Breast epithelium (tissue), 4 donors: ENCODE data around the gene CHST15. TPM values are rescaled to one million over a fixed set of nuclear protein-coding genes. Genes with fewer than 3 reads are reported as not detected.

ENCODE experiments used
- DNase-seq, 2 donors: peaks; one replicate each; pipeline ENCODE4 v3.0.0-alpha.2; 2019; ENCODE audit warnings: low spot score in 2 of 2
- H3K27ac ChIP-seq, 2 donors: fragments of 200-600 bp; sonication (generic) in 1 of 2; one replicate each; pipeline ENCODE4 v1.5.1; 2016 to 2019; ENCODE audit warnings: mild to moderate bottlenecking in 1 of 2
- H3K27me3 ChIP-seq, 2 donors: fragments of 200-600 bp; sonication (generic) in 1 of 2; one replicate each; pipeline versions ENCODE4 v1.5.1 to v1.6.0; 2017 to 2019; ENCODE audit warnings: control low read depth in 1 of 2, mild to moderate bottlenecking in 1 of 2
- H3K36me3 ChIP-seq: fragments of 200-600 bp; one replicate; pipeline ENCODE4 v1.5.1; 2019
- H3K4me1 ChIP-seq, 2 donors: fragments of 200-600 bp; sonication (generic); one replicate each; pipeline ENCODE4 v1.5.1; 2016 to 2019; ENCODE audit warnings: control low read depth in 1 of 2
- H3K4me3 ChIP-seq, 3 donors: fragments of 200-600 bp; sonication (generic); 1 replicate in 2 of 3; 2 replicates in 1 of 3; pipeline ENCODE4 v1.5.1; 2016 to 2019; ENCODE audit warnings: mild to moderate bottlenecking in 3 of 3, moderate library complexity in 2 of 3
- H3K9me3 ChIP-seq, 2 donors: fragments of 200-600 bp; sonication (generic) in 1 of 2; one replicate each; pipeline ENCODE4 v1.5.1; 2016 to 2019; ENCODE audit warnings: control low read depth in 1 of 2
- POLR2A ChIP-seq: fragments of 450-650 bp; IDR thresholded peaks from one replicate; pipeline ENCODE4 v1.6.1; 2016; ENCODE audit warnings: antibody characterized with exemption, mild to moderate bottlenecking, moderate library complexity
- POLR2AphosphoS5 ChIP-seq, 3 donors: sonication (generic); formaldehyde crosslinking; IDR thresholded peaks; one replicate each; pipeline ENCODE4 v1.6.1; 2017; ENCODE audit warnings: antibody characterized with exemption in 3 of 3
- intact Hi-C: fragments of 100-400 bp; cut with DNase I; formaldehyde crosslinking; loops from one replicate; pipeline ENCODE4 v1.15.1; 2023; ENCODE audit warnings: low total_unique reads
- total RNA-seq, 3 donors: library from RNA; depleted of rRNA; stranded (reverse); fragments of >200 nt; gene quantifications; one replicate each; pipeline ENCODE4 v1.1.0, GENCODE V29; 2016
- TF ChIP-seq, protein P1 (sequence below), 3 donors: fragments of 450-650 bp; IDR thresholded peaks; one replicate each; pipeline ENCODE4 v1.5.1; 2016 to 2017; ENCODE audit warnings: antibody characterized with exemption in 3 of 3, mild to moderate bottlenecking in 3 of 3, moderate library complexity in 3 of 3

Gene CHST15
- total RNA-seq, 3 donors from 2014 or later, result 19.0 to 57.8 (median 56.4) TPM

GRCh38 chr10:124039483-124040013 is 53.9 kb downstream of the CHST15 start:
- no peaks in the 10 kb centered on the region for H3K27me3 ChIP-seq
- TF ChIP-seq POLR2AphosphoS5 (IDR thresholded peaks at IDR 0.05), result no peak
- TF ChIP-seq, protein P1, sequence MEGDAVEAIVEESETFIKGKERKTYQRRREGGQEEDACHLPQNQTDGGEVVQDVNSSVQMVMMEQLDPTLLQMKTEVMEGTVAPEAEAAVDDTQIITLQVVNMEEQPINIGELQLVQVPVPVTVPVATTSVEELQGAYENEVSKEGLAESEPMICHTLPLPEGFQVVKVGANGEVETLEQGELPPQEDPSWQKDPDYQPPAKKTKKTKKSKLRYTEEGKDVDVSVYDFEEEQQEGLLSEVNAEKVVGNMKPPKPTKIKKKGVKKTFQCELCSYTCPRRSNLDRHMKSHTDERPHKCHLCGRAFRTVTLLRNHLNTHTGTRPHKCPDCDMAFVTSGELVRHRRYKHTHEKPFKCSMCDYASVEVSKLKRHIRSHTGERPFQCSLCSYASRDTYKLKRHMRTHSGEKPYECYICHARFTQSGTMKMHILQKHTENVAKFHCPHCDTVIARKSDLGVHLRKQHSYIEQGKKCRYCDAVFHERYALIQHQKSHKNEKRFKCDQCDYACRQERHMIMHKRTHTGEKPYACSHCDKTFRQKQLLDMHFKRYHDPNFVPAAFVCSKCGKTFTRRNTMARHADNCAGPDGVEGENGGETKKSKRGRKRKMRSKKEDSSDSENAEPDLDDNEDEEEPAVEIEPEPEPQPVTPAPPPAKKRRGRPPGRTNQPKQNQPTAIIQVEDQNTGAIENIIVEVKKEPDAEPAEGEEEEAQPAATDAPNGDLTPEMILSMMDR (IDR thresholded peaks at IDR 0.05), result no peak
- no peak for TF ChIP-seq POLR2A
- no peaks in the 10 kb centered on the region for H3K36me3 ChIP-seq
- H3K9me3 ChIP-seq, result no peaks in the 10 kb centered on the region
- H3K4me3 ChIP-seq, result no peak overlapping the region
- intact Hi-C loops, result loop anchor here (5.0 kb wide), 1 partner anchor 1543 kb away; no protein-coding TSS in a partner anchor
- DNase-seq, result no peak
- no peak overlapping the region for H3K27ac ChIP-seq
- no peaks in the 10 kb centered on the region for H3K4me1 ChIP-seq

- intact Hi-C loops, result no loop called here
- no peak overlapping the region for H3K27ac ChIP-seq
- no peaks in the 10 kb centered on the region for H3K4me1 ChIP-seq
- no peak for DNase-seq
- no peak overlapping the region for H3K4me3 ChIP-seq
- no peaks in the 10 kb centered on the region for H3K27me3 ChIP-seq
- H3K9me3 ChIP-seq, result no peaks in the 10 kb centered on the region
- no peak for TF ChIP-seq POLR2AphosphoS5 (IDR thresholded peaks at IDR 0.05)
- TF ChIP-seq POLR2A, result no peak
- TF ChIP-seq, protein P1 (IDR thresholded peaks at IDR 0.05), result no peak
- no peaks in the 10 kb centered on the region for H3K36me3 ChIP-seq
Measured at GRCh38 chr10:124037784-124038183, 55.6 kb downstream of the CHST15 start.

GRCh38 chr10:124037286-124037685 is 56.1 kb downstream of the CHST15 start:
- H3K4me1 ChIP-seq, result no peaks in the 10 kb centered on the region
- no peak for DNase-seq
- H3K9me3 ChIP-seq, result no peaks in the 10 kb centered on the region
- TF ChIP-seq POLR2AphosphoS5 (IDR thresholded peaks at IDR 0.05) (no peak), POLR2A (no peak)
- TF ChIP-seq, protein P1 (IDR thresholded peaks at IDR 0.05), result no peak
- intact Hi-C loops, result no loop called here
- H3K4me3 ChIP-seq, result no peak overlapping the region
- no peaks in the 10 kb centered on the region for H3K36me3 ChIP-seq
- no peaks in the 10 kb centered on the region for H3K27me3 ChIP-seq
- no peak overlapping the region for H3K27ac ChIP-seq

- no peak overlapping the region for H3K27ac ChIP-seq
- DNase-seq, result no peak
- no peaks in the 10 kb centered on the region for H3K27me3 ChIP-seq
- intact Hi-C loops, result no loop called here
- no peak overlapping the region for H3K4me3 ChIP-seq
- H3K9me3 ChIP-seq, result no peaks in the 10 kb centered on the region
- no peaks in the 10 kb centered on the region for H3K4me1 ChIP-seq
- H3K36me3 ChIP-seq, result no peaks in the 10 kb centered on the region
- TF ChIP-seq, protein P1 (IDR thresholded peaks at IDR 0.05), result no peak
- TF ChIP-seq POLR2AphosphoS5 (IDR thresholded peaks at IDR 0.05), result no peak
- TF ChIP-seq POLR2A, result no peak
Measured at GRCh38 chr10:124036746-124037145, 56.7 kb downstream of the CHST15 start.

- peak overlapping the region in 1 of 2 donors; percentile 43 for H3K27ac ChIP-seq
- TF ChIP-seq, protein P1 (IDR thresholded peaks at IDR 0.05), result no peak
- peak in 1 of 3 donors; percentile 12 for TF ChIP-seq POLR2AphosphoS5 (IDR thresholded peaks at IDR 0.05)
- H3K4me1 ChIP-seq, result no peaks in the 10 kb centered on the region
- H3K4me3 ChIP-seq, result no peak overlapping the region
- no peaks in the 10 kb centered on the region for H3K9me3 ChIP-seq
- H3K27me3 ChIP-seq, result no peaks in the 10 kb centered on the region
- intact Hi-C loops, result no loop called here
- DNase-seq, result peak; percentile 55 to 61
- H3K36me3 ChIP-seq, result no peaks in the 10 kb centered on the region
Measured at GRCh38 chr10:124035928-124036558, 57.4 kb downstream of the CHST15 start.
